Ishikawa (cell line): Measurements from ENCODE around the gene SERPINA3.

Source experiments
- CEBPB ChIP-seq: IDR thresholded peaks from 2 replicates; pipeline ENCODE4 v1.6.1; 2012
- CREB1 ChIP-seq: IDR thresholded peaks from 2 replicates; pipeline ENCODE4 v1.6.1; 2012; ENCODE audit warnings: low read depth
- EGR1 ChIP-seq: IDR thresholded peaks from 2 replicates; pipeline ENCODE4 v1.6.1; 2012
- EP300 ChIP-seq: IDR thresholded peaks from 2 replicates; pipeline ENCODE4 v1.6.1; 2012; ENCODE audit warnings: borderline replicate concordance
- FOXM1 ChIP-seq: IDR thresholded peaks from 2 replicates; pipeline ENCODE4 v1.6.1; 2012; ENCODE audit warnings: low read depth, borderline replicate concordance
- NFIC ChIP-seq: IDR thresholded peaks from 2 replicates; pipeline ENCODE4 v1.6.1; 2012
- RAD21 ChIP-seq: IDR thresholded peaks from 2 replicates; pipeline ENCODE4 v1.6.1; 2012; ENCODE audit warnings: low read depth
- REST ChIP-seq: IDR thresholded peaks from 2 replicates; pipeline ENCODE4 v1.6.1; 2012; ENCODE audit warnings: low read depth, mild to moderate bottlenecking
- TAF1 ChIP-seq: IDR thresholded peaks from 2 replicates; pipeline ENCODE4 v1.6.1; 2012; ENCODE audit warnings: low read depth, mild to moderate bottlenecking
- TCF12 ChIP-seq: IDR thresholded peaks from 2 replicates; pipeline ENCODE4 v1.6.1; 2012; ENCODE audit warnings: low read depth
- TEAD4 ChIP-seq: IDR thresholded peaks from 2 replicates; pipeline ENCODE4 v1.6.1; 2012
- USF1 ChIP-seq: IDR thresholded peaks from 2 replicates; pipeline ENCODE4 v1.6.1; 2012
- YY1 ChIP-seq: IDR thresholded peaks from 2 replicates; pipeline ENCODE4 v1.6.1; 2012; ENCODE audit warnings: low read depth
- ZBTB7A ChIP-seq: IDR thresholded peaks from 2 replicates; pipeline ENCODE4 v1.6.1; 2012; ENCODE audit warnings: low read depth
- TF ChIP-seq, protein P1 (sequence below): IDR thresholded peaks from 2 replicates; pipeline ENCODE4 v1.6.1; 2012

Gene SERPINA3

DNA sequence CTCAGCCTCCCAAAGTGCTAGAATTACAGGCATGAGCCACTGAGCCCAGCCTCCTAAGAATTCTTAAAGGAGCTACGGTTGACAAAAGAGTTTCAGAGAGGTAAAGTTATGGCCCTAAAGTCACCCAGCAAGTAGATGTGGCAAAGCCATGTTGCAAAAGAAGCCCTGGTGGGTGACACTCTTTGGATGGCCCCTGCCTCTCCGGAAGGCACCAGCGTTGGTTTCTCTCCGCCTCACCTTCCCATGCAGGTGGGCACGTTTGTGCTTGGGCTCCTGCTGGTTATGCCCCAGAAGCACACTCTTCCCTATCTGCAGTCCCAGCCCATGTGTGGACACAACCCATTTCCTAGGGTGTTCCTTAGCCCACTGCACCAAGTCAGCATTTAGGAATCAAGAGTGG, 9.5 kb upstream of the SERPINA3 start:
- TF ChIP-seq EGR1 (no peak), TCF12 (no peak)

- TF ChIP-seq EGR1 (no peak), FOXM1 (no peak), ZBTB7A (no peak), EP300 (no peak), TAF1 (no peak), USF1 (no peak), YY1 (no peak), RAD21 (no peak), TEAD4 (no peak)
These were observed 6.8 kb upstream of the SERPINA3 start for GRCh38 chr14:94605361-94605760.

GRCh38 chr14:94611179-94611578, 1.0 kb upstream of the SERPINA3 start:
- TF ChIP-seq YY1: no peak
- TF ChIP-seq REST: no peak
- TF ChIP-seq FOXM1: no peak
- TF ChIP-seq, protein P1, sequence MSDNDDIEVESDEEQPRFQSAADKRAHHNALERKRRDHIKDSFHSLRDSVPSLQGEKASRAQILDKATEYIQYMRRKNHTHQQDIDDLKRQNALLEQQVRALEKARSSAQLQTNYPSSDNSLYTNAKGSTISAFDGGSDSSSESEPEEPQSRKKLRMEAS: no peak
- no peak for TF ChIP-seq TEAD4
- no peak for TF ChIP-seq CREB1

- no peak for TF ChIP-seq YY1
- TF ChIP-seq CEBPB: no peak
- no peak for TF ChIP-seq TEAD4
- no peak for TF ChIP-seq USF1
- TF ChIP-seq CREB1: no peak
- no peak for TF ChIP-seq TAF1
- TF ChIP-seq TCF12: no peak
- no peak for TF ChIP-seq FOXM1
- TF ChIP-seq REST: no peak
- TF ChIP-seq EP300: no peak
- TF ChIP-seq, protein P1: no peak
- TF ChIP-seq RAD21: no peak
- no peak for TF ChIP-seq ZBTB7A
- TF ChIP-seq EGR1: no peak
- TF ChIP-seq NFIC: no peak
These were observed 676 bp downstream of the SERPINA3 start for GRCh38 chr14:94612580-94613554.

GRCh38 chr14:94613720-94614644, 1.8 kb downstream of the SERPINA3 start:
- no peak for TF ChIP-seq YY1
- TF ChIP-seq REST: no peak
- TF ChIP-seq CREB1: no peak
- no peak for TF ChIP-seq TAF1
- TF ChIP-seq CEBPB: no peak
- TF ChIP-seq TEAD4: no peak
- no peak for TF ChIP-seq USF1
